ENCODE results near the gene ZBTB20. TPM values are rescaled to one million over a fixed set of nuclear protein-coding genes. Genes with fewer than 3 reads are reported as not detected.

ZBTB20 gene
- total RNA-seq, 1 experiment from 2014 or later, result 10.7 TPM

DNA sequence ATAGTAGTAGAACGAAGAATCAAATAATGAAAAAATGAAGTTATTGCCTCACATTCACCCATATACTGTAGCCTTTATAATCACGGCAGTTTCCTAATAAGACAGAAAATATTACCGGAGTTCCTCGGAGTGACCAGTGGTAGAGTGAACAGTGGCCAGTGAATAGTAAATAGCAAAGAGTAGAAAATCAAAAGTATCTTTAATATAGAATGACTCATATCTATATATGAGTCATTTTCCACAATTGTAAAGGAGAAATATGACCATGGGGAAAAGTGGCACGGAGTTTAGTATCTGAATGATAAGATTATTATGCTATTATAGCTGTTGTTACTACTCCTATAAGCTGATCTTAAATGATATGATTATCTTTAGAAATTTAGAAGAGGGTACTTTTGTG lies 38.5 kb downstream of the ZBTB20 start:
- TF ChIP-seq, protein P1, sequence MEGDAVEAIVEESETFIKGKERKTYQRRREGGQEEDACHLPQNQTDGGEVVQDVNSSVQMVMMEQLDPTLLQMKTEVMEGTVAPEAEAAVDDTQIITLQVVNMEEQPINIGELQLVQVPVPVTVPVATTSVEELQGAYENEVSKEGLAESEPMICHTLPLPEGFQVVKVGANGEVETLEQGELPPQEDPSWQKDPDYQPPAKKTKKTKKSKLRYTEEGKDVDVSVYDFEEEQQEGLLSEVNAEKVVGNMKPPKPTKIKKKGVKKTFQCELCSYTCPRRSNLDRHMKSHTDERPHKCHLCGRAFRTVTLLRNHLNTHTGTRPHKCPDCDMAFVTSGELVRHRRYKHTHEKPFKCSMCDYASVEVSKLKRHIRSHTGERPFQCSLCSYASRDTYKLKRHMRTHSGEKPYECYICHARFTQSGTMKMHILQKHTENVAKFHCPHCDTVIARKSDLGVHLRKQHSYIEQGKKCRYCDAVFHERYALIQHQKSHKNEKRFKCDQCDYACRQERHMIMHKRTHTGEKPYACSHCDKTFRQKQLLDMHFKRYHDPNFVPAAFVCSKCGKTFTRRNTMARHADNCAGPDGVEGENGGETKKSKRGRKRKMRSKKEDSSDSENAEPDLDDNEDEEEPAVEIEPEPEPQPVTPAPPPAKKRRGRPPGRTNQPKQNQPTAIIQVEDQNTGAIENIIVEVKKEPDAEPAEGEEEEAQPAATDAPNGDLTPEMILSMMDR (IDR thresholded peaks at IDR 0.05; ENCODE audit: unreplicated experiment), result no peak
- POLR2A ChIA-PET, result interaction anchor here (0.6 to 0.7 kb wide), 2 partner anchors 9 to 1130 kb away, joined by 3 to 4 read pairs; no protein-coding TSS in a partner anchor
- H3K36me3 Mint-ChIP-seq (ENCODE audit: insufficient read depth, unreplicated experiment), result peaks cover 6% of the 10 kb centered on the region
- intact Hi-C loops (cut with micrococcal nuclease), result no loop called here
- peak; percentile 11 for DNase-seq (ENCODE audit: unreplicated experiment)
- H3K9me3 Mint-ChIP-seq (ENCODE audit: unreplicated experiment), result peaks cover 6% of the 10 kb centered on the region
- no peak overlapping the region for H3K27ac Mint-ChIP-seq (ENCODE audit: low read depth, unreplicated experiment)
- peaks cover 10% of the 10 kb centered on the region for H3K4me1 Mint-ChIP-seq (ENCODE audit: insufficient read depth, unreplicated experiment)
- CTCF ChIA-PET, result interaction anchor here (0.6 kb wide), 1 partner anchor 125 kb away, joined by 3 read pairs; no protein-coding TSS in a partner anchor
- no TSS peak for BruUV-seq (replicated peaks)
- no peaks in the 10 kb centered on the region for H3K27me3 Mint-ChIP-seq (ENCODE audit: insufficient read depth, unreplicated experiment)
- no peak overlapping the region for H3K4me3 Mint-ChIP-seq (ENCODE audit: unreplicated experiment)

DNA sequence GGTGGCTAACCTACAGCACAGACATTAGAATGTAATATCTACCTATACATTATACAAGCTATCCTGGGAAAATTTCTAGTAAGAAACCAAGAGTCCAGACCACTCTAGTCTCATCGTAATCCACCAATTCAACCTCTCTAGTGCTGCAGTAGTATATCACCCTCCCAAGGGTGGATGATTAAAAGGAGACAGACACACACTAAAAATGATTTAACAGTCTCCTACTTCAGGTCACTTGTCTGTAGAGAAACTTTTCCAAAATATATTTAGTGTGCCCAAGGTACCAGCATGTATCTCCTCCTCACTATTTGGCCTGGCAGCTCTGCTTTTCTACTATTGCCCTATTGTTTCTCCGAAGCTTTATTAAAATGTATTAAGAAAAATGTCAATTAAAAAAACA lies 45.0 kb downstream of the ZBTB20 start:
- DNase-seq (ENCODE audit: unreplicated experiment), result no peak
- intact Hi-C loops (cut with micrococcal nuclease), result no loop called here
- POLR2A ChIA-PET, result interaction anchor here (4.5 kb wide), 1 partner anchor 45 kb away, joined by 49 read pairs; the partner anchor contains the start of gene ZBTB20
- Mint-ChIP-seq H3K9me3 (ENCODE audit: unreplicated experiment) (no peaks in the 10 kb centered on the region), H3K36me3 (ENCODE audit: insufficient read depth, unreplicated experiment) (peaks cover 3% of the 10 kb centered on the region), H3K27me3 (ENCODE audit: insufficient read depth, unreplicated experiment) (no peaks in the 10 kb centered on the region), H3K4me1 (ENCODE audit: insufficient read depth, unreplicated experiment) (peaks cover 19% of the 10 kb centered on the region), H3K4me3 (ENCODE audit: unreplicated experiment) (no peak overlapping the region), H3K27ac (ENCODE audit: low read depth, unreplicated experiment) (no peak overlapping the region)
- TF ChIP-seq, protein P1 (IDR thresholded peaks at IDR 0.05; ENCODE audit: unreplicated experiment), result no peak
- CTCF ChIA-PET, result interaction anchor here (0.6 to 3.2 kb wide), 7 partner anchors 10 to 683 kb away, joined by 3 to 31 read pairs (median 3); no protein-coding TSS in a partner anchor
- BruUV-seq (replicated peaks), result no TSS peak

DNA sequence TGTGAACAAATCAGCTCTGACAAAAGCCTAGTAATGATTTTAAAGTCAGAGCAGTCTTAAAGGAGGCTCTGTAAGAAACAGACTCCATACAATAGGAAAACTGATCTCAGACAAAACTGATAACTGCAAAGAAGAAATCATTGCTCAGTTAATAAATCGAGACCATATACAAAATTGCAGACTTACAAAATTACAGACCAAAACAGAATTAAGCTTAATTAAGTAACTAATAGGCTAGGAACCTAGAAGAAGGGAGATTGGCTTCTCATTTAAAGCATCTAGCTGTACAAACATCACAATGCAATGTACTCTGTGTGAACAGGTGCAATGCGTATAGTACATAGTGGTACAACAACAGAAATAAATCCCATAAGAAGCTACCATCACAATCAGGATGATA lies 46.3 kb downstream of the ZBTB20 start:
- Mint-ChIP-seq H3K4me3 (ENCODE audit: unreplicated experiment) (no peak overlapping the region), H3K27me3 (ENCODE audit: insufficient read depth, unreplicated experiment) (no peaks in the 10 kb centered on the region), H3K36me3 (ENCODE audit: insufficient read depth, unreplicated experiment) (no peaks in the 10 kb centered on the region), H3K9me3 (ENCODE audit: unreplicated experiment) (no peaks in the 10 kb centered on the region), H3K27ac (ENCODE audit: low read depth, unreplicated experiment) (no peak overlapping the region), H3K4me1 (ENCODE audit: insufficient read depth, unreplicated experiment) (peaks cover 19% of the 10 kb centered on the region)
- TF ChIP-seq, protein P1 (IDR thresholded peaks at IDR 0.05; ENCODE audit: unreplicated experiment), result no peak
- intact Hi-C loops (cut with micrococcal nuclease), result no loop called here
- BruUV-seq (replicated peaks), result no TSS peak
- POLR2A ChIA-PET, result interaction anchor here (0.7 to 4.5 kb wide), 7 partner anchors 9 to 717 kb away, joined by 3 to 49 read pairs (median 5); partner anchors contain the start of gene ZBTB20
- no peak for DNase-seq (ENCODE audit: unreplicated experiment)
- CTCF ChIA-PET, result interaction anchor here (0.5 to 3.2 kb wide), 5 partner anchors 9 to 817 kb away, joined by 3 to 31 read pairs (median 6); no protein-coding TSS in a partner anchor

DNA sequence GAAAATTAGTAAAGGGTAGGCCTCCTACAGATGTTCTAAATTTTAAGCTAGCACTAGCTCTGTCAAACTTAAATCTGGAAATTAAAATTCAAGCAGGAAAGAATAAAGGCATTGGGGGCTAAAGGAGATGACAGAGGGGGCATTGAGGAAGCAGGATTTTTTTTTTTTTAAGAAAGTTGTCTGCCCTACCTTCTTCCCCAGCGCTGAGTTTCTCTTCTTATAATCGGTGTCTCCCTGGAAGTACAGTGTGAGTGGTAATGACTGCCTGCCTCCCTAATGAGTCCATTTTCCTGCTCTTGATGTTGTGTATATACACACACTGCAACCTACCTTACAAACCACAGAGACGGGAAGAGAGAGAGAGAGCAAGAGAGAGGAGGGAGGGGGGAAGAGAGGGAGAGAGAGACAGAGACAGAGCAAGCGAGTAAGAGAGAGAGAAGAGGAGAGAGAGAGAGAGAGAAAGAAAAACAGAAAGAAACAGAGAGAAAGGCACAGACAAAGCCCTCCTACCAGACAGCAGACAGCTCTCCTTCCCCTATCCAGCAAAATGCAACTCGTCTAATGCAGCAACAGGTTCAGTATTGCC lies 47.0 kb downstream of the ZBTB20 start:
- TF ChIP-seq, protein P1 (IDR thresholded peaks at IDR 0.05; ENCODE audit: unreplicated experiment), result no peak
- no peaks in the 10 kb centered on the region for H3K9me3 Mint-ChIP-seq (ENCODE audit: unreplicated experiment)
- DNase-seq (ENCODE audit: unreplicated experiment), result peak; percentile 42
- no peaks in the 10 kb centered on the region for H3K27me3 Mint-ChIP-seq (ENCODE audit: insufficient read depth, unreplicated experiment)
- peaks cover 19% of the 10 kb centered on the region for H3K4me1 Mint-ChIP-seq (ENCODE audit: insufficient read depth, unreplicated experiment)
- H3K4me3 Mint-ChIP-seq (ENCODE audit: unreplicated experiment), result peak overlapping the region; percentile 68
- no peaks in the 10 kb centered on the region for H3K36me3 Mint-ChIP-seq (ENCODE audit: insufficient read depth, unreplicated experiment)
- ChIA-PET CTCF (interaction anchor here (0.5 to 3.2 kb wide), 9 partner anchors 8 to 928 kb away, joined by 3 to 31 read pairs (median 3); no protein-coding TSS in a partner anchor), POLR2A (interaction anchor here (0.6 to 4.5 kb wide), 12 partner anchors 8 to 731 kb away, joined by 3 to 49 read pairs (median 4); partner anchors contain the start of gene ZBTB20)
- no TSS peak for BruUV-seq (replicated peaks)
- peak overlapping the region; percentile 52 for H3K27ac Mint-ChIP-seq (ENCODE audit: low read depth, unreplicated experiment)
- intact Hi-C loops (cut with micrococcal nuclease), result loop anchor here (5.0 kb wide), 1 partner anchor 47 kb away; the partner anchor contains the start of gene ZBTB20

Data from MCF 10A (cell line).